ENCODE measurements around the gene CEP135. TPM values are rescaled to one million over a fixed set of nuclear protein-coding genes. Genes with fewer than 3 reads are reported as not detected.
"Not testable (repeated sequence)": the region's sequence is repeated elsewhere in the genome, so short reads cannot be mapped to it uniquely, and the experiment has no call there.

The CEP135 gene
- total RNA-seq, 1 experiment from 2014 or later: 15.3 TPM

- BruUV-seq (replicated peaks): no TSS peak
- DNase-seq (ENCODE audit: low spot score): no peak
- H3K9me3 ChIP-seq (ENCODE audit: low read depth, low read length, poor library complexity, severe bottlenecking): no peaks in the 10 kb centered on the region
- intact Hi-C loops (cut with micrococcal nuclease; ENCODE audit: unreplicated experiment): no loop called here
- TF ChIP-seq EZH2 (IDR thresholded peaks at IDR 0.05; ENCODE audit: borderline replicate concordance, low read depth, low read length, poor library complexity, severe bottlenecking): no peak
- H3K4me1 ChIP-seq (ENCODE audit: insufficient read depth, low read length, poor library complexity, severe bottlenecking): no peaks in the 10 kb centered on the region
- peaks cover 5% of the 10 kb centered on the region for H3K36me3 ChIP-seq (ENCODE audit: insufficient read depth, low read length, poor library complexity, severe bottlenecking)
- ChIA-PET POLR2A (ENCODE audit: low non-redundant PET) (no interaction called here), CTCF (no interaction called here)
- no peak overlapping the region for H3K27ac ChIP-seq (ENCODE audit: low read depth, low read length, poor library complexity, severe bottlenecking)
- H3K4me3 ChIP-seq (ENCODE audit: low read depth, low read length, poor library complexity, severe bottlenecking): no peak overlapping the region
- H3K27me3 ChIP-seq (replicated peaks; ENCODE audit: insufficient read depth, low read depth, low read length, poor library complexity): no peaks in the 10 kb centered on the region
These were observed 10.9 kb downstream of the CEP135 start for GRCh38 chr4:55959655-55960054.

- H3K4me1 ChIP-seq (ENCODE audit: insufficient read depth, low read length, poor library complexity, severe bottlenecking): no peaks in the 10 kb centered on the region
- no peak overlapping the region for H3K4me3 ChIP-seq (ENCODE audit: low read depth, low read length, poor library complexity, severe bottlenecking)
- no peak for DNase-seq (ENCODE audit: low spot score)
- H3K27ac ChIP-seq (ENCODE audit: low read depth, low read length, poor library complexity, severe bottlenecking): no peak overlapping the region
- CTCF ChIA-PET: no interaction called here
- intact Hi-C loops (cut with micrococcal nuclease; ENCODE audit: unreplicated experiment): no loop called here
- POLR2A ChIA-PET (ENCODE audit: low non-redundant PET): no interaction called here
- H3K36me3 ChIP-seq (ENCODE audit: insufficient read depth, low read length, poor library complexity, severe bottlenecking): no peaks in the 10 kb centered on the region
- TF ChIP-seq CTCF (conservative IDR thresholded peaks at IDR 0.05; ENCODE audit: low read depth, low read length) (no peak), EZH2 (IDR thresholded peaks at IDR 0.05; ENCODE audit: borderline replicate concordance, low read depth, low read length, poor library complexity, severe bottlenecking) (no peak)
- H3K27me3 ChIP-seq (replicated peaks; ENCODE audit: insufficient read depth, low read depth, low read length, poor library complexity): no peaks in the 10 kb centered on the region
- no TSS peak for BruUV-seq (replicated peaks)
- H3K9me3 ChIP-seq (ENCODE audit: low read depth, low read length, poor library complexity, severe bottlenecking): no peaks in the 10 kb centered on the region
These were observed 15.3 kb downstream of the CEP135 start for GRCh38 chr4:55964046-55964445.

GRCh38 chr4:55965585-55965984, 16.8 kb downstream of the CEP135 start:
- ChIA-PET CTCF (no interaction called here), POLR2A (ENCODE audit: low non-redundant PET) (no interaction called here)
- H3K4me3 ChIP-seq (ENCODE audit: low read depth, low read length, poor library complexity, severe bottlenecking): no peak overlapping the region
- DNase-seq (ENCODE audit: low spot score): no peak
- no peaks in the 10 kb centered on the region for H3K36me3 ChIP-seq (ENCODE audit: insufficient read depth, low read length, poor library complexity, severe bottlenecking)
- H3K27ac ChIP-seq (ENCODE audit: low read depth, low read length, poor library complexity, severe bottlenecking): no peak overlapping the region
- H3K9me3 ChIP-seq (ENCODE audit: low read depth, low read length, poor library complexity, severe bottlenecking): no peaks in the 10 kb centered on the region
- H3K4me1 ChIP-seq (ENCODE audit: insufficient read depth, low read length, poor library complexity, severe bottlenecking): no peaks in the 10 kb centered on the region
- no peak for TF ChIP-seq CTCF (conservative IDR thresholded peaks at IDR 0.05; ENCODE audit: low read depth, low read length)
- no peak for TF ChIP-seq EZH2 (IDR thresholded peaks at IDR 0.05; ENCODE audit: borderline replicate concordance, low read depth, low read length, poor library complexity, severe bottlenecking)
- H3K27me3 ChIP-seq (replicated peaks; ENCODE audit: insufficient read depth, low read depth, low read length, poor library complexity): no peaks in the 10 kb centered on the region
- BruUV-seq (replicated peaks): no TSS peak
- intact Hi-C loops (cut with micrococcal nuclease; ENCODE audit: unreplicated experiment): no loop called here

GRCh38 chr4:55966324-55966723, 17.6 kb downstream of the CEP135 start:
- H3K9me3 ChIP-seq (ENCODE audit: low read depth, low read length, poor library complexity, severe bottlenecking); CTCF ChIA-PET; H3K27me3 ChIP-seq (replicated peaks; ENCODE audit: insufficient read depth, low read depth, low read length, poor library complexity); intact Hi-C loops (cut with micrococcal nuclease; ENCODE audit: unreplicated experiment); H3K36me3 ChIP-seq (ENCODE audit: insufficient read depth, low read length, poor library complexity, severe bottlenecking); H3K27ac ChIP-seq (ENCODE audit: low read depth, low read length, poor library complexity, severe bottlenecking); BruUV-seq (replicated peaks); POLR2A ChIA-PET (ENCODE audit: low non-redundant PET); DNase-seq (ENCODE audit: low spot score); H3K4me3 ChIP-seq (ENCODE audit: low read depth, low read length, poor library complexity, severe bottlenecking); H3K4me1 ChIP-seq (ENCODE audit: insufficient read depth, low read length, poor library complexity, severe bottlenecking): not testable (repeated sequence)
